22Rv1 (cell line): ENCODE measurements around the gene TM2D3.

Source experiments
- ZFX ChIP-seq: fragments of 450-650 bp; IDR thresholded peaks from 2 replicates; pipeline ENCODE4 v1.6.1; 2017; ENCODE audit warnings: antibody characterized with exemption, borderline replicate concordance
- TF ChIP-seq, protein P1 (sequence below): fragments of 450-650 bp; IDR thresholded peaks from 2 replicates; pipeline ENCODE4 v1.5.1; 2017; ENCODE audit warnings: mild to moderate bottlenecking

DNA sequence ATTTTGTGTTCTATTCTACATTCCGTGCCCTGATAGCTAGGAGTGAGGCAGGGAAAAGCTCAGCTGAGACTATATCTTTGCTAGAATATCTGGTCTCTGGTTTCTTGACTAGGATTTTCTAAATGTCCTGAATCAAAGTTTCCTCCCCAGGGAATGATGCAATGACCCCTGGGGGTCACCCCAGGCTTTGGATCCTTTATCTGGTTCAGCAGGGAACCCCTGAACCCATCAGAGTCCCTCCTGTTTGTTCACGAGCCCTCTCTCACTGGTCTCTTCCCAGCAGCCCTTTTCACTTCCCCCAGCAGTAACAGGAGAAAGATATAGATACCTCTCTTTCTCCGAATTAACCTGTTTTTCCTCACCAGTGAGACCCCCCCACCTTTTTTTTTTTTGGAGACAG lies 14.3 kb downstream of the TM2D3 start:
- TF ChIP-seq, protein P1, sequence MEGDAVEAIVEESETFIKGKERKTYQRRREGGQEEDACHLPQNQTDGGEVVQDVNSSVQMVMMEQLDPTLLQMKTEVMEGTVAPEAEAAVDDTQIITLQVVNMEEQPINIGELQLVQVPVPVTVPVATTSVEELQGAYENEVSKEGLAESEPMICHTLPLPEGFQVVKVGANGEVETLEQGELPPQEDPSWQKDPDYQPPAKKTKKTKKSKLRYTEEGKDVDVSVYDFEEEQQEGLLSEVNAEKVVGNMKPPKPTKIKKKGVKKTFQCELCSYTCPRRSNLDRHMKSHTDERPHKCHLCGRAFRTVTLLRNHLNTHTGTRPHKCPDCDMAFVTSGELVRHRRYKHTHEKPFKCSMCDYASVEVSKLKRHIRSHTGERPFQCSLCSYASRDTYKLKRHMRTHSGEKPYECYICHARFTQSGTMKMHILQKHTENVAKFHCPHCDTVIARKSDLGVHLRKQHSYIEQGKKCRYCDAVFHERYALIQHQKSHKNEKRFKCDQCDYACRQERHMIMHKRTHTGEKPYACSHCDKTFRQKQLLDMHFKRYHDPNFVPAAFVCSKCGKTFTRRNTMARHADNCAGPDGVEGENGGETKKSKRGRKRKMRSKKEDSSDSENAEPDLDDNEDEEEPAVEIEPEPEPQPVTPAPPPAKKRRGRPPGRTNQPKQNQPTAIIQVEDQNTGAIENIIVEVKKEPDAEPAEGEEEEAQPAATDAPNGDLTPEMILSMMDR: no peak
- TF ChIP-seq ZFX: no peak
